ENCODE measurements around the gene EXOC4.

Gene EXOC4

GRCh38 chr7:133705596-133705995, 452.7 kb downstream of the EXOC4 start:
- no peak for TF ChIP-seq CTCF (IDR thresholded peaks at IDR 0.05; ENCODE audit: low read depth, low read length, missing control alignments)
- in situ Hi-C loops (cut with HindIII; ENCODE audit: low sequenced_read_pairs) = no loop called here
- no peak for DNase-seq (ENCODE audit: low read depth)
- no peak overlapping the region for H3K4me3 ChIP-seq (ENCODE audit: low read depth, low read length)

GRCh38 chr7:133706016-133706415, 453.1 kb downstream of the EXOC4 start:
- no peak for TF ChIP-seq CTCF (IDR thresholded peaks at IDR 0.05; ENCODE audit: low read depth, low read length, missing control alignments)
- no peak for DNase-seq (ENCODE audit: low read depth)
- in situ Hi-C loops (cut with HindIII; ENCODE audit: low sequenced_read_pairs) = no loop called here
- H3K4me3 ChIP-seq (ENCODE audit: low read depth, low read length) = no peak overlapping the region

- no peak for DNase-seq (ENCODE audit: low read depth)
- in situ Hi-C loops (cut with HindIII; ENCODE audit: low sequenced_read_pairs) = no loop called here
- H3K4me3 ChIP-seq (ENCODE audit: low read depth, low read length) = no peak overlapping the region
- no peak for TF ChIP-seq CTCF (IDR thresholded peaks at IDR 0.05; ENCODE audit: low read depth, low read length, missing control alignments)
These were observed 456.4 kb downstream of the EXOC4 start for GRCh38 chr7:133709036-133709880.

- TF ChIP-seq CTCF (IDR thresholded peaks at IDR 0.05; ENCODE audit: low read depth, low read length, missing control alignments) = no peak
- in situ Hi-C loops (cut with HindIII; ENCODE audit: low sequenced_read_pairs) = no loop called here
- no peak overlapping the region for H3K4me3 ChIP-seq (ENCODE audit: low read depth, low read length)
- no peak for DNase-seq (ENCODE audit: low read depth)
These were observed 459.7 kb downstream of the EXOC4 start for GRCh38 chr7:133712544-133712943.

GRCh38 chr7:133714654-133715053, 461.8 kb downstream of the EXOC4 start:
- H3K4me3 ChIP-seq (ENCODE audit: low read depth, low read length) = no peak overlapping the region
- DNase-seq (ENCODE audit: low read depth) = no peak
- in situ Hi-C loops (cut with HindIII; ENCODE audit: low sequenced_read_pairs) = no loop called here
- TF ChIP-seq CTCF (IDR thresholded peaks at IDR 0.05; ENCODE audit: low read depth, low read length, missing control alignments) = no peak

GRCh38 chr7:133718131-133718530, 465.3 kb downstream of the EXOC4 start:
- in situ Hi-C loops (cut with HindIII; ENCODE audit: low sequenced_read_pairs) = no loop called here
- no peak for TF ChIP-seq CTCF (IDR thresholded peaks at IDR 0.05; ENCODE audit: low read depth, low read length, missing control alignments)
- DNase-seq (ENCODE audit: low read depth) = no peak
- no peak overlapping the region for H3K4me3 ChIP-seq (ENCODE audit: low read depth, low read length)

Measured in astrocyte of the cerebellum (primary cell).